GM21381 (cell line): ENCODE results near the gene TMPRSS12.
"Not testable (repeated sequence)": the region's sequence is repeated elsewhere in the genome, so short reads cannot be mapped to it uniquely, and the experiment has no call there.

Experiments used
- ATAC-seq: cut with Tn5 transposase; IDR thresholded peaks from one replicate; pipeline ENCODE4 v1.9.1; 2021; ENCODE audit warnings: mild to moderate bottlenecking, moderate library complexity; ENCODE audit not compliant: unreplicated experiment

TMPRSS12 gene

GRCh38 chr12:50925920-50926319, 83.2 kb downstream of the TMPRSS12 start:
- ATAC-seq, result no peak

- ATAC-seq, result no peak
Measured at GRCh38 chr12:50926415-50926814, 83.7 kb downstream of the TMPRSS12 start.

- ATAC-seq, result not testable (repeated sequence)
Measured at GRCh38 chr12:50926932-50927331, 84.2 kb downstream of the TMPRSS12 start.

- no peak for ATAC-seq
Measured at GRCh38 chr12:50927356-50927755, 84.6 kb downstream of the TMPRSS12 start.

- no peak for ATAC-seq
Measured at GRCh38 chr12:50927766-50928224, 85.1 kb downstream of the TMPRSS12 start.

- no peak for ATAC-seq
Measured at GRCh38 chr12:50928392-50928791, 85.7 kb downstream of the TMPRSS12 start.

GRCh38 chr12:50929831-50930230, 87.1 kb downstream of the TMPRSS12 start:
- ATAC-seq, result no peak

GRCh38 chr12:50930477-50930876, 87.8 kb downstream of the TMPRSS12 start:
- ATAC-seq, result not testable (repeated sequence)

GRCh38 chr12:50932787-50933280, 90.1 kb downstream of the TMPRSS12 start:
- no peak for ATAC-seq

GRCh38 chr12:50933459-50934124, 90.9 kb downstream of the TMPRSS12 start:
- ATAC-seq, result no peak

- no peak for ATAC-seq
Measured at GRCh38 chr12:50934371-50934851, 91.7 kb downstream of the TMPRSS12 start.

GRCh38 chr12:50934981-50935807, 92.5 kb downstream of the TMPRSS12 start:
- no peak for ATAC-seq

GRCh38 chr12:50936821-50937530, 94.2 kb downstream of the TMPRSS12 start:
- ATAC-seq, result no peak
